Measurements from ENCODE around the gene TMEM131L.
"Not testable (repeated sequence)": the region's sequence is repeated elsewhere in the genome, so short reads cannot be mapped to it uniquely, and the experiment has no call there.

Gene TMEM131L

DNA sequence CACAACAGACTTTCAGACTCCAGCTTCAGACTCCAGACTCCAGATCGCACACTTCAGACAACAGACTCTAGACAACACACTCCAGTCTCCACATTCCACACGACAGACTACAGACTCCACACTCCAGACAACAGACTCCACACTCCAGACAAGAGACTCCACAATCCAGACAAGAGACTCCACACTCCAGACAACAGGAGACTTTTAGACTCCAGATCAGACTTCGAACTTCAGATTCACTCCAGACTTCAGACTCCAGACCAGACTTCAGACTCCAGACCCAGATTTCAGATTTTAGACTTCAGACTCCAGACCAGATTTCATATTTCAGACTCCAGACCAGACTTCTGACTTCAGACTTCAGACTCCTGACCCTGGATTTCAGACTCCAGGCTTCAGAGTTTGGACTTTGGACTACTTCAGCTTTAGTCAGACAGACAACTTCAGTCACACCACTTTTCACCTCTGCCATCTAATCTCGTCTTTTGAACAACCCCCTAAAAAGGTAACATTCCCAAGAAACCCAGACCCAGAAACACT is 188.9 kb downstream of the TMEM131L start:
- no peak overlapping the region for H3K9ac ChIP-seq (ENCODE audit: low read depth in 1 of 2, low read length in 2 of 2)
- H3K36me3 ChIP-seq (ENCODE audit: control insufficient read depth in 1 of 2, insufficient read depth in 2 of 2, low read length in 2 of 2) = no peaks in the 10 kb centered on the region
- no peaks in the 10 kb centered on the region for H3K9me3 ChIP-seq (ENCODE audit: control insufficient read depth in 1 of 2, low read length in 2 of 2)
- no peak overlapping the region for H3K4me3 ChIP-seq (ENCODE audit: low read depth in 1 of 2, low read length in 2 of 2)
- no peaks in the 10 kb centered on the region for H3K4me1 ChIP-seq (ENCODE audit: control insufficient read depth in 1 of 2, insufficient read depth in 2 of 2, low read length in 2 of 2)
- H3K27me3 ChIP-seq (ENCODE audit: control insufficient read depth in 1 of 2, insufficient read depth in 2 of 2, low read length in 2 of 2) = no peaks in the 10 kb centered on the region
- no peak overlapping the region for H3K27ac ChIP-seq (ENCODE audit: low read depth, low read length)

DNA sequence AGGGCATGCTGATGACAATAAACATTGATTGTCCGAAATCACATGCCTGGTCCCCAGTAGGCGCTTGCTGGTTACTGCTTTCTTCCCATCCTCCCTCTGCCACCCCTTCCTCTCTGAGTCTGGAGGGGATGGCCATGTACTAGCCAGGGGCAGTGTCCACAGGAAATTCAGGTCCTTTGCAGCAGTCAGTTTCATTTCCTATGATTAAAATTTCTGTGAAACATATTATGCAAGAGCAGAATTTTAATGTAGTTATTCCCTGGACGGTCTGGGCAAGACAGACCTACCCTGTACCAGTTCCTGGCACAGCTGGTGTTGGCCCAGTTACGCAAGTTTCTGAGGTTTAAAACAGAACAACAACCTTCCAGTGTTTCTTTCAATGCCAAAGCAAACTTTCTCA is 189.8 kb downstream of the TMEM131L start:
- Histone ChIP-seq H3K4me3 (ENCODE audit: low read depth in 1 of 2, low read length in 2 of 2) (no peak overlapping the region), H3K36me3 (ENCODE audit: control insufficient read depth in 1 of 2, insufficient read depth in 2 of 2, low read length in 2 of 2) (no peaks in the 10 kb centered on the region), H3K9ac (ENCODE audit: low read depth in 1 of 2, low read length in 2 of 2) (no peak overlapping the region), H3K9me3 (ENCODE audit: control insufficient read depth in 1 of 2, low read length in 2 of 2) (no peaks in the 10 kb centered on the region), H3K27ac (ENCODE audit: low read depth, low read length) (no peak overlapping the region), H3K4me1 (ENCODE audit: control insufficient read depth in 1 of 2, insufficient read depth in 2 of 2, low read length in 2 of 2) (no peaks in the 10 kb centered on the region), H3K27me3 (ENCODE audit: control insufficient read depth in 1 of 2, insufficient read depth in 2 of 2, low read length in 2 of 2) (no peaks in the 10 kb centered on the region)

DNA sequence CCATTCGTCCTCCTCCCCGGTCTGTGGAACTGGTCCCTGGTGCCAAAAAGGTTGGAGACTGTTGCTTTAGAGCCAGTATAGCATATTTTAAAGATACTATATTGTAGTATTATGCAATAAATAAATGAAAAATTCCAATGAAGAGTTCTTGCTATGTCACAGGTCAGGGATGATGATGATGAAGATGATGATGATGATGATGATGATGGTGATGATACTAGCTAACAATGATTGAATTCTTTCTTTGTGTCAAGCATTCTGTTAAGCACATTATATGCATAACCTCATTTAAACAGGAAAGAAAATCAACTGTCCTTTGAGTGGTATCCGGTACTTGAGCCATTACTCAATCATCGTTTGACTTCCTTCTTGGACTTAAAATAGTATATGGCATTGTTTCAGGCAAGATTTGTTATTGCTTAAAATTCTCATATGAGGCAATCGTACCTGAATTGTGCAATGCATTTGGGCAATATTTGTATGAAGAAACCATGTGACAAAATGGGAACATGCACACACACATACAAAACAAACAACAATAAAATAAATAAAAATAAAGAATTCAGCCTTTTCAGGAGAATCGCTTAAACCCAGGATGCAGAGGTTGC is 195.2 kb downstream of the TMEM131L start:
- H3K27ac ChIP-seq (ENCODE audit: low read depth, low read length) = no peak overlapping the region
- no peaks in the 10 kb centered on the region for H3K27me3 ChIP-seq (ENCODE audit: control insufficient read depth in 1 of 2, insufficient read depth in 2 of 2, low read length in 2 of 2)
- no peaks in the 10 kb centered on the region for H3K4me1 ChIP-seq (ENCODE audit: control insufficient read depth in 1 of 2, insufficient read depth in 2 of 2, low read length in 2 of 2)
- peaks cover 0 to 4% of the 10 kb centered on the region in 2 donors for H3K9me3 ChIP-seq (ENCODE audit: control insufficient read depth in 1 of 2, low read length in 2 of 2)
- no peak overlapping the region for H3K9ac ChIP-seq (ENCODE audit: low read depth in 1 of 2, low read length in 2 of 2)
- H3K4me3 ChIP-seq (ENCODE audit: low read depth in 1 of 2, low read length in 2 of 2) = no peak overlapping the region
- no peaks in the 10 kb centered on the region for H3K36me3 ChIP-seq (ENCODE audit: control insufficient read depth in 1 of 2, insufficient read depth in 2 of 2, low read length in 2 of 2)

DNA sequence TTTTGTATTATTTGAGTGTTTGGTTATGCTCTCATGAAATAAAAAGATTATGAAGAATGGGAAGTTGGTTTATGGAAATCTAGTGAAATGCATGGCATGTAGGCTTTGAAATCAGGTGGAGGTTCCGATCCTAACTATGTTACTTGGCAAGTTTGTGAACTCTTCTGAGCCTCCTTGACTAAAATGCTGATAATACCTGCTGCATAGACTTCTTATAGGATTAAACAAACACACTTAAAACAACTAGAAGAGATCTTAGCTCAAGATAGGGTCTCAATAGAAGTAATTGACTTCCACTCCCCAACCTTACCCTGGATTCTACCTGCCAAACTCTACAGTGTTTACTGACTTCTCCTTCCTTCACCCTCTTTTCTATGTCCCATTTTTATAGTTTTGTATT is 195.7 kb downstream of the TMEM131L start:
- no peak overlapping the region for H3K9ac ChIP-seq (ENCODE audit: low read depth in 1 of 2, low read length in 2 of 2)

DNA sequence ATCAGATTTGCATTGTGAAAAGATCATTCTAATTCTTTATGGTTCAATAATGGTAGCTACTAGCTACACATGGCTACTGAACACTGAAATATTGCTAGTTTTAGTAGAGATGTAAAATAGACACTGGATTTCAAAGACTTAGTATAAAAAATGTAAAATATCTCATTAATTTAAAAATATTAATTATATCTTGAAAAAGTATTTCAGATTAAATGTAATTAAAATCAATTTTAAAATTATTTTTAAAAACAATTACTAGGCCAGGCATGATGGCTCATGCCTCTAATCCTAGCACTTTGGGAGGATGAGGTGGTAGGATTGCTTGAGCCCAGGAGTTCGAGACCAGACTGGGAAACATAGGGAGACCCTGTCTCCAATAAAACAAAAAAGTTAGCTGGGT is 197.5 kb downstream of the TMEM131L start:
- Histone ChIP-seq H3K4me1 (ENCODE audit: control insufficient read depth in 1 of 2, insufficient read depth in 2 of 2, low read length in 2 of 2) (no peaks in the 10 kb centered on the region), H3K27me3 (ENCODE audit: control insufficient read depth in 1 of 2, insufficient read depth in 2 of 2, low read length in 2 of 2) (no peaks in the 10 kb centered on the region), H3K27ac (ENCODE audit: low read depth, low read length) (no peak overlapping the region), H3K9me3 (ENCODE audit: control insufficient read depth in 1 of 2, low read length in 2 of 2) (peaks cover 0 to 4% of the 10 kb centered on the region in 2 donors), H3K9ac (ENCODE audit: low read depth in 1 of 2, low read length in 2 of 2) (no peak overlapping the region), H3K4me3 (ENCODE audit: low read depth in 1 of 2, low read length in 2 of 2) (no peak overlapping the region), H3K36me3 (ENCODE audit: control insufficient read depth in 1 of 2, insufficient read depth in 2 of 2, low read length in 2 of 2) (no peaks in the 10 kb centered on the region)

More for the DNA sequence above, 195.7 kb downstream of the TMEM131L start:
- Histone ChIP-seq H3K9me3 (ENCODE audit: control insufficient read depth in 1 of 2, low read length in 2 of 2) (peaks cover 0 to 4% of the 10 kb centered on the region in 2 donors), H3K36me3 (ENCODE audit: control insufficient read depth in 1 of 2, insufficient read depth in 2 of 2, low read length in 2 of 2) (no peaks in the 10 kb centered on the region), H3K4me3 (ENCODE audit: low read depth in 1 of 2, low read length in 2 of 2) (no peak overlapping the region), H3K4me1 (ENCODE audit: control insufficient read depth in 1 of 2, insufficient read depth in 2 of 2, low read length in 2 of 2) (no peaks in the 10 kb centered on the region), H3K27me3 (ENCODE audit: control insufficient read depth in 1 of 2, insufficient read depth in 2 of 2, low read length in 2 of 2) (no peaks in the 10 kb centered on the region), H3K27ac (ENCODE audit: low read depth, low read length) (no peak overlapping the region)

DNA sequence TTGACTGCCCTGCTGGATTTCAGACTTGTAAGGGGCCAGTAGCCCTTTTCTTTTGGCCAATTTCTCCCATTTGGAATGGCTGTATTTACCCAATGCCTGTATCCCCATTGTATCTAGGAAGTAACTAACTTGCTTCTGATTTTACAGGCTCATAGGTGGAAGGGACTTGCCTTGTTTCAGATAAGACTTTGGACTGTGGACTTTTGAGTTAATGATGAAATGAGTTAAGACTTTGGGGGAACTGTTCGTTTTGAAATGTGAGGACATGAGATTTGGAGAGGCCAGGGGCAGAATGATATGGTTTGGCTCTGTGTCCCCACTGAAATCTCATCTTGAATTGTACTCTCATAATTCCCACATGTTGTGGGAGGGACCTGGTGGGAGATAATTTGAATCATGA is 200.3 kb downstream of the TMEM131L start:
- not testable (repeated sequence) for H3K36me3 ChIP-seq (ENCODE audit: control insufficient read depth in 1 of 2, insufficient read depth in 2 of 2, low read length in 2 of 2); H3K27me3 ChIP-seq (ENCODE audit: control insufficient read depth in 1 of 2, insufficient read depth in 2 of 2, low read length in 2 of 2); H3K9ac ChIP-seq (ENCODE audit: low read depth in 1 of 2, low read length in 2 of 2); H3K27ac ChIP-seq (ENCODE audit: low read depth, low read length); H3K9me3 ChIP-seq (ENCODE audit: control insufficient read depth in 1 of 2, low read length in 2 of 2); H3K4me1 ChIP-seq (ENCODE audit: control insufficient read depth in 1 of 2, insufficient read depth in 2 of 2, low read length in 2 of 2); H3K4me3 ChIP-seq (ENCODE audit: low read depth in 1 of 2, low read length in 2 of 2)

DNA sequence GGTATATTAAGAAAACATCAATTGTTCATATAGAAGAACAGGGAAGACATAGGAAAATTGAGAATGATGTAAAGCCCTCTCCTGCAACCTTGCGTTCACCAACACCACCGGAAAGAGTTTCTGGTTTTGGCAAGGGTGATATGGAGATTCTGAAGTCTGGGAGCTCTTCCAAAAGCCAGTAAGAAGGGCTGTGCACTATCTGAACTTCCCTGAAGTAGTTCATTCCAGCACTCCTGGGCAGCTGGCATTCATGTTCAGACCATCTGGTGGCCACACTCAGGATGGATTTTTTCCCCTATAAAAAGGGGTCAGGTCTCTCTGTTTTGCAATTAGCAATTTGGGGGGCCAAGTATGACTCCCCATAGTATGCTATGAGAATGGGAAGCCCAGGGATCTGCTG is 202.5 kb downstream of the TMEM131L start:
- Histone ChIP-seq H3K27me3 (ENCODE audit: control insufficient read depth in 1 of 2, insufficient read depth in 2 of 2, low read length in 2 of 2) (no peaks in the 10 kb centered on the region), H3K27ac (ENCODE audit: low read depth, low read length) (no peak overlapping the region), H3K9ac (ENCODE audit: low read depth in 1 of 2, low read length in 2 of 2) (no peak overlapping the region), H3K36me3 (ENCODE audit: control insufficient read depth in 1 of 2, insufficient read depth in 2 of 2, low read length in 2 of 2) (no peaks in the 10 kb centered on the region), H3K4me1 (ENCODE audit: control insufficient read depth in 1 of 2, insufficient read depth in 2 of 2, low read length in 2 of 2) (no peaks in the 10 kb centered on the region), H3K9me3 (ENCODE audit: control insufficient read depth in 1 of 2, low read length in 2 of 2) (no peaks in the 10 kb centered on the region), H3K4me3 (ENCODE audit: low read depth in 1 of 2, low read length in 2 of 2) (no peak overlapping the region)

DNA sequence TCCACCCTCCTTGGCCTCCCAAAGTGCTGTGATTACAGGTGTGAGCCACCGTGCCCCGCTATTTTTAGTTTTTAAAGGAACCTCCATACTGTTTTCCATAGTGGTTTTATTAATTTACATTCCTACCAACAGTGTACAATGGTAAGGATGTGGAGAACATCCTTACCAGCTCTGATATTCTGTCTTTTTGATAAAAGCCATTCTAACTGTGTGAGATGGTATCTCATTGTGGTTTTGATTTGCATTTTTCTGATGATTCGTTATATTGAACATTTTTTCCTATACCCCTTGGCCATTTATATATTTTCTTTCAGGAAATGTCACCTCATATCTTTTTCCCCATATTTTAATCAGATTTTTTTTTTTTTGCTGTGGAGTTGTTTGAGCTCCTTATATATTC is 203.7 kb downstream of the TMEM131L start:
- Histone ChIP-seq H3K4me1 (ENCODE audit: control insufficient read depth in 1 of 2, insufficient read depth in 2 of 2, low read length in 2 of 2) (no peaks in the 10 kb centered on the region), H3K27ac (ENCODE audit: low read depth, low read length) (no peak overlapping the region), H3K9me3 (ENCODE audit: control insufficient read depth in 1 of 2, low read length in 2 of 2) (no peaks in the 10 kb centered on the region), H3K27me3 (ENCODE audit: control insufficient read depth in 1 of 2, insufficient read depth in 2 of 2, low read length in 2 of 2) (no peaks in the 10 kb centered on the region), H3K36me3 (ENCODE audit: control insufficient read depth in 1 of 2, insufficient read depth in 2 of 2, low read length in 2 of 2) (no peaks in the 10 kb centered on the region), H3K9ac (ENCODE audit: low read depth in 1 of 2, low read length in 2 of 2) (no peak overlapping the region), H3K4me3 (ENCODE audit: low read depth in 1 of 2, low read length in 2 of 2) (no peak overlapping the region)

DNA sequence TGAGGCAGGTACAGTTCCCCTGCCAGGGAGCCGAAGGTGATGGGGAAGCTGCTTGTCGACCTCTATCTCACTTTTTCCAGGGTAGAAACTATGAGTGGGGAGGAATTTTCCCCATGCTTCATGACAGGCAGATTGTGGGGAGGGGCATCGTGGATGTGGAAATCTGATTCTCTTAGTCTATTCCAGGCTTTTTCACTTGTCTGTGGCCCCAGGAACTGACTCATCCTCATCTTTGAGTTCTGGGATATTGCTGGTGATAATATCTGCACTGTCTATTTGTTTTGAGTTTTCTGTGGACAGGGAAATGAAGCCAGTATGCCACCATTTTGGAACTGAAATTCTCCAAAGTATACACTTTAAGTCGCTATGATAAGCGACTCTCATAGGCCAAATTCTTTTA is 210.3 kb downstream of the TMEM131L start:
- Histone ChIP-seq H3K36me3 (ENCODE audit: control insufficient read depth in 1 of 2, insufficient read depth in 2 of 2, low read length in 2 of 2) (no peaks in the 10 kb centered on the region), H3K27ac (ENCODE audit: low read depth, low read length) (no peak overlapping the region), H3K27me3 (ENCODE audit: control insufficient read depth in 1 of 2, insufficient read depth in 2 of 2, low read length in 2 of 2) (no peaks in the 10 kb centered on the region)

DNA sequence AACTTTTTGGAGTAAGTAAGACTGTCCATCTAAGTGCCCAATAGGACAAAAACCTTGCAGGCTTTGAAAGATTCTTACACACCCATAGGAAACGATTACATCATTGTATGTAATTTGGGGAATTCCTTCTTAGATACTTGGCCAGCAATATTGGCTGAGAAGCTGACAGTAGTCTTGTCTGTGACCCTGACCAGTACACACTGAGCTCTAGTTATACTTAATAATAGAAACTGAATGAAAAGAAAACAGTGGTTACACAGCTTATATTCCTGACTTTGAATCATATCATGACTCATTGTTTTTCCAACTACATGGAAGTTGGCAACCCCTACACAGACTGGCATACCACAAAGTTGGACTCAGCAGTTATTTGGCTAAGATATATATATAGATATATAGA is 210.8 kb downstream of the TMEM131L start:
- Histone ChIP-seq H3K27me3 (ENCODE audit: control insufficient read depth in 1 of 2, insufficient read depth in 2 of 2, low read length in 2 of 2) (no peaks in the 10 kb centered on the region), H3K9ac (ENCODE audit: low read depth in 1 of 2, low read length in 2 of 2) (no peak overlapping the region), H3K9me3 (ENCODE audit: control insufficient read depth in 1 of 2, low read length in 2 of 2) (peaks cover 0 to 3% of the 10 kb centered on the region in 2 donors), H3K4me3 (ENCODE audit: low read depth in 1 of 2, low read length in 2 of 2) (no peak overlapping the region), H3K36me3 (ENCODE audit: control insufficient read depth in 1 of 2, insufficient read depth in 2 of 2, low read length in 2 of 2) (no peaks in the 10 kb centered on the region), H3K4me1 (ENCODE audit: control insufficient read depth in 1 of 2, insufficient read depth in 2 of 2, low read length in 2 of 2) (no peaks in the 10 kb centered on the region), H3K27ac (ENCODE audit: low read depth, low read length) (no peak overlapping the region)

More for the DNA sequence above, 210.3 kb downstream of the TMEM131L start:
- H3K9me3 ChIP-seq (ENCODE audit: control insufficient read depth in 1 of 2, low read length in 2 of 2) = peaks cover 0 to 3% of the 10 kb centered on the region in 2 donors
- no peaks in the 10 kb centered on the region for H3K4me1 ChIP-seq (ENCODE audit: control insufficient read depth in 1 of 2, insufficient read depth in 2 of 2, low read length in 2 of 2)
- H3K9ac ChIP-seq (ENCODE audit: low read depth in 1 of 2, low read length in 2 of 2) = no peak overlapping the region
- no peak overlapping the region for H3K4me3 ChIP-seq (ENCODE audit: low read depth in 1 of 2, low read length in 2 of 2)
